Measurements from ENCODE around the gene CRNN.

Gene CRNN

GRCh38 chr1:152394151-152394550 is 19.9 kb downstream of the CRNN start:
- Histone ChIP-seq H3K27ac (ENCODE audit: low read length) (no peak overlapping the region), H3K4me3 (ENCODE audit: low read length) (no peak overlapping the region), H3K9me3 (ENCODE audit: control insufficient read depth, insufficient read depth, low read length) (peaks cover 9% of the 10 kb centered on the region), H3K36me3 (ENCODE audit: control insufficient read depth, insufficient read depth, low read length) (no peaks in the 10 kb centered on the region), H3K4me1 (ENCODE audit: control insufficient read depth, insufficient read depth, low read length) (no peaks in the 10 kb centered on the region), H3K27me3 (ENCODE audit: control insufficient read depth, insufficient read depth, low read length) (no peaks in the 10 kb centered on the region)
- DNase-seq (ENCODE audit: low read depth, low spot score): no peak
- WGBS (ENCODE audit: insufficient coverage, insufficient read length): no CpG with 5 or more reads among the region's 1 CpG

DNA sequence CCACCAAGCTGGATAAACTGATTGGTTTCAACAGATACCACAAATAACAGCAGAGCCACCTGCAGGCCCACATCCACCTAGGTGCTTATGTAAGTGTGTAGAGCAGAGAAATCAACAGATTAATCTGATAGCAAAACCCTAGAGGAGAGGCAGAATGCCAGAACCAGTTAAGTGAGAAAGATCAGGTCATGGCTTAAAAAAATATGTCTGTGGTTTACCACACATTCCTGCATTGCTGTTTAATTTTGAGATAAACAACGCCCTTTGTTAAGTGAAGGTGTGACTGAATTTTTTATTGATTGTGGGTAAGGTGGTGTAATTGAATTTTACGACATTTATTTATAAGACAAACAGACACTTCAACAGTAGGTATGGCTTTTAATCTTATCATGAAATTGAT is 21.2 kb downstream of the CRNN start:
- Histone ChIP-seq H3K36me3 (ENCODE audit: control insufficient read depth, insufficient read depth, low read length) (no peaks in the 10 kb centered on the region), H3K27me3 (ENCODE audit: control insufficient read depth, insufficient read depth, low read length) (no peaks in the 10 kb centered on the region), H3K9me3 (ENCODE audit: control insufficient read depth, insufficient read depth, low read length) (peaks cover 6% of the 10 kb centered on the region), H3K27ac (ENCODE audit: low read length) (no peak overlapping the region), H3K4me1 (ENCODE audit: control insufficient read depth, insufficient read depth, low read length) (no peaks in the 10 kb centered on the region), H3K4me3 (ENCODE audit: low read length) (no peak overlapping the region)
- WGBS (ENCODE audit: insufficient coverage, insufficient read length): 100% methylated on average over 1 of the region's 2 CpGs
- no peak for DNase-seq (ENCODE audit: low read depth, low spot score)

- Histone ChIP-seq H3K4me3 (ENCODE audit: low read length) (no peak overlapping the region), H3K4me1 (ENCODE audit: control insufficient read depth, insufficient read depth, low read length) (no peaks in the 10 kb centered on the region), H3K27ac (ENCODE audit: low read length) (no peak overlapping the region), H3K36me3 (ENCODE audit: control insufficient read depth, insufficient read depth, low read length) (no peaks in the 10 kb centered on the region), H3K27me3 (ENCODE audit: control insufficient read depth, insufficient read depth, low read length) (no peaks in the 10 kb centered on the region), H3K9me3 (ENCODE audit: control insufficient read depth, insufficient read depth, low read length) (peaks cover 5% of the 10 kb centered on the region)
- no CpG with 5 or more reads among the region's 4 CpGs for WGBS (ENCODE audit: insufficient coverage, insufficient read length)
- no peak for DNase-seq (ENCODE audit: low read depth, low spot score)
These were observed 25.2 kb downstream of the CRNN start for GRCh38 chr1:152388889-152389288.

- no CpG with 5 or more reads among the region's 2 CpGs for WGBS (ENCODE audit: insufficient coverage, insufficient read length)
- H3K9me3 ChIP-seq (ENCODE audit: control insufficient read depth, insufficient read depth, low read length): peaks cover 3% of the 10 kb centered on the region
- no peaks in the 10 kb centered on the region for H3K4me1 ChIP-seq (ENCODE audit: control insufficient read depth, insufficient read depth, low read length)
- no peak for DNase-seq (ENCODE audit: low read depth, low spot score)
- no peak overlapping the region for H3K27ac ChIP-seq (ENCODE audit: low read length)
- no peaks in the 10 kb centered on the region for H3K36me3 ChIP-seq (ENCODE audit: control insufficient read depth, insufficient read depth, low read length)
- H3K4me3 ChIP-seq (ENCODE audit: low read length): no peak overlapping the region
- no peaks in the 10 kb centered on the region for H3K27me3 ChIP-seq (ENCODE audit: control insufficient read depth, insufficient read depth, low read length)
These were observed 27.1 kb downstream of the CRNN start for GRCh38 chr1:152386940-152387339.

- Histone ChIP-seq H3K27me3 (ENCODE audit: control insufficient read depth, insufficient read depth, low read length) (no peaks in the 10 kb centered on the region), H3K4me3 (ENCODE audit: low read length) (no peak overlapping the region), H3K9me3 (ENCODE audit: control insufficient read depth, insufficient read depth, low read length) (peaks cover 6% of the 10 kb centered on the region), H3K4me1 (ENCODE audit: control insufficient read depth, insufficient read depth, low read length) (no peaks in the 10 kb centered on the region), H3K36me3 (ENCODE audit: control insufficient read depth, insufficient read depth, low read length) (no peaks in the 10 kb centered on the region), H3K27ac (ENCODE audit: low read length) (no peak overlapping the region)
- no CpG with 5 or more reads among the region's 16 CpGs for WGBS (ENCODE audit: insufficient coverage, insufficient read length)
- no peak for DNase-seq (ENCODE audit: low read depth, low spot score)
These were observed 33.1 kb downstream of the CRNN start for GRCh38 chr1:152380932-152381331.

- no CpG with 5 or more reads among the region's 3 CpGs for WGBS (ENCODE audit: insufficient coverage, insufficient read length)
These were observed 39.6 kb downstream of the CRNN start for GRCh38 chr1:152374451-152374850.

DNA sequence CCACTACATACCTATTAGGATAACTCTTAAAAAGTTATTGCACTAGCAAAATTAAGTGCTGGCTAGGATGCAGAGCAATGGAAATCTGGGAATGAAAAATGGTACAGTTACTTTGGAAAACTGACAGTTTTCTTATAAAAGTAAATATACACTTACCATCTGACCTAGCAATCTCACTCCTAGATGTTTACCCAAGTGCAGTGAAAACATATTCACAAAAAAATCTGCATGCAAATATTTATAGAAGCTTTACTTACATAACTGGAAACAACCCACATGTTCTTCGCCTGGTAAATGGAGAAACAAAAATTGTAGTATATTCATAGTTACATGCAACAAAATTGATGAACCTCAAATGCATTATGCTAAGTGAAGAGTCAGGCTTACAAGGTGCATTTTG is 41.4 kb downstream of the CRNN start:
- no peaks in the 10 kb centered on the region for H3K36me3 ChIP-seq (ENCODE audit: control insufficient read depth, insufficient read depth, low read length)
- H3K27ac ChIP-seq (ENCODE audit: low read length): no peak overlapping the region
- H3K4me1 ChIP-seq (ENCODE audit: control insufficient read depth, insufficient read depth, low read length): no peaks in the 10 kb centered on the region
- H3K9me3 ChIP-seq (ENCODE audit: control insufficient read depth, insufficient read depth, low read length): peaks cover 3% of the 10 kb centered on the region
- no peak overlapping the region for H3K4me3 ChIP-seq (ENCODE audit: low read length)
- no peaks in the 10 kb centered on the region for H3K27me3 ChIP-seq (ENCODE audit: control insufficient read depth, insufficient read depth, low read length)
- no peak for DNase-seq (ENCODE audit: low read depth, low spot score)
- WGBS (ENCODE audit: insufficient coverage, insufficient read length): no CpG with 5 or more reads among the region's 1 CpG

More at GRCh38 chr1:152374451-152374850, 39.6 kb downstream of the CRNN start:
- no peaks in the 10 kb centered on the region for H3K36me3 ChIP-seq (ENCODE audit: control insufficient read depth, insufficient read depth, low read length)
- H3K4me3 ChIP-seq (ENCODE audit: low read length): no peak overlapping the region
- H3K4me1 ChIP-seq (ENCODE audit: control insufficient read depth, insufficient read depth, low read length): no peaks in the 10 kb centered on the region
- no peak overlapping the region for H3K27ac ChIP-seq (ENCODE audit: low read length)
- no peak for DNase-seq (ENCODE audit: low read depth, low spot score)
- H3K27me3 ChIP-seq (ENCODE audit: control insufficient read depth, insufficient read depth, low read length): no peaks in the 10 kb centered on the region
- peaks cover 4% of the 10 kb centered on the region for H3K9me3 ChIP-seq (ENCODE audit: control insufficient read depth, insufficient read depth, low read length)

DNA sequence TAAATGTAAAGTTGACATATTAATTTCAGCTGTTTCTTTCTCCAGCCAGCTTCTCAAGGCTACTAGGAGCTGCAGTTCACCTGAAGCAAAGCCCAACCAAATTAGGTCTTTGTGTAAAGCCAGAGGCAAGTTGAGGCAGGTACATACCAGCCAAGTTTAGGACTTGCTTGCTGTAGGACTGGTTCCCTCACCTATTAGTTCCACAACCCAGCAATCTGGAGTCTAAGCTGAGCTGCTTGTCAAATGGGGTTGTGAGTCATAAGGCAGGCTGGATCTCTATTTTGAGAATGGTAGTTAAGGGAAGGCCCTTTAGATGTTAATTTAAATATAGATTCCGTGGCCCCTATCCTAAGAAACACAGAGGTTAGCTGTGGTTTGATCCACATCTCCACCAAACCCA is 46.6 kb downstream of the CRNN start:
- no peaks in the 10 kb centered on the region for H3K36me3 ChIP-seq (ENCODE audit: control insufficient read depth, insufficient read depth, low read length)
- no peaks in the 10 kb centered on the region for H3K27me3 ChIP-seq (ENCODE audit: control insufficient read depth, insufficient read depth, low read length)
- H3K4me1 ChIP-seq (ENCODE audit: control insufficient read depth, insufficient read depth, low read length): no peaks in the 10 kb centered on the region
- H3K4me3 ChIP-seq (ENCODE audit: low read length): no peak overlapping the region
- DNase-seq (ENCODE audit: low read depth, low spot score): no peak
- H3K9me3 ChIP-seq (ENCODE audit: control insufficient read depth, insufficient read depth, low read length): peaks cover 1% of the 10 kb centered on the region
- whole genome bisulfite sequencing (ENCODE audit: insufficient coverage, insufficient read length): no CpG with 5 or more reads among the region's 1 CpG
- no peak overlapping the region for H3K27ac ChIP-seq (ENCODE audit: low read length)

GRCh38 chr1:152359906-152360305 is 54.2 kb downstream of the CRNN start, which contains the start of gene FLG2:
Gene FLG2, minus strand, starts transcription at chr1:152360006. Its CDS starts 1,122 bp downstream, at chr1:152358884.
- Histone ChIP-seq H3K36me3 (ENCODE audit: control insufficient read depth, insufficient read depth, low read length) (no peaks in the 10 kb centered on the region), H3K27me3 (ENCODE audit: control insufficient read depth, insufficient read depth, low read length) (no peaks in the 10 kb centered on the region), H3K4me1 (ENCODE audit: control insufficient read depth, insufficient read depth, low read length) (no peaks in the 10 kb centered on the region), H3K4me3 (ENCODE audit: low read length) (no peak within 1 kb of the TSS), H3K27ac (ENCODE audit: low read length) (no peak within 1 kb of the TSS), H3K9me3 (ENCODE audit: control insufficient read depth, insufficient read depth, low read length) (peaks cover 6% of the 10 kb centered on the region)
- DNase-seq (ENCODE audit: low read depth, low spot score): no peak
- WGBS (ENCODE audit: insufficient coverage, insufficient read length): no CpG with 5 or more reads among the region's 2 CpGs

Data from iPS DF 6.9 (cell line).